Anterior cingulate cortex (tissue), 58 donors: ENCODE data around the gene ALDH3B2.
"Not testable (repeated sequence)": the region's sequence is repeated elsewhere in the genome, so short reads cannot be mapped to it uniquely, and the experiment has no call there.

Experiments used
- DNase-seq, 58 donors: peaks; one replicate each; lab custom pipeline; 2025; lab: John Stamatoyannopoulos, UW

The ALDH3B2 gene

DNA sequence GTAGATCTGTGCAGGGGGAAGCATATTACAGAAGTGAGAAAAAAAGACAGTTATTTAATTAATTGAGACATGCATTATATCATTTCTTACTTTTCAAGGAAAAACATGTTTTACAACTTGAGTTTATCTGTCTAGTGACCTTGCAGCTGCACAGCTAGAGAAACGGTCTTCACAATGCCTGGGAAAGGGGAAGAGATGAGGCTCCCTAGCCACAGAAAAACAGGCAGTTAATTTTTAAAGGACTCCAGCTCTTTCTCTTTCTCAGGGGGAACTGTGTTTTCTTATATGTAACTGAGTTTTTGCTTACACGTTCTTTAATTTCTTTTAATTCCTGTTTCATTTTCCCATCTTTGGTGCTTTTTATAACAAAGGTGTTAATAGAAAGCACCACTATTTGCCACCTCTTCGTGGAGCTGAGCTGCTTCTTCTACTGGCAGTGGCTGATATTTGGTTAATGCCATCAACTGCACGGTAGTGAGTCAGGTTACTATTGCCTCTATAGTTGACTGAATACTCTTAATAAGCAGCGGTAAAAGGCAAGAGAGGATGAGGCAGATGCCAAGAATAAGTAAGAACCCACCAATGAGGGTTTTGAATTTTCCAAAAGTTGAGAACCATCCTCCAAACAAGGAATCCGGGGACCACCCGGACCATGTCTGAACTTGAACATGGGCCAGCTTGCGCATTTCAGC is 11.4 kb upstream of the ALDH3B2 start:
- not testable (repeated sequence) for DNase-seq

GRCh38 chr11:67682126-67683034 is 8.0 kb upstream of the ALDH3B2 start:
- not testable (repeated sequence) for DNase-seq

DNA sequence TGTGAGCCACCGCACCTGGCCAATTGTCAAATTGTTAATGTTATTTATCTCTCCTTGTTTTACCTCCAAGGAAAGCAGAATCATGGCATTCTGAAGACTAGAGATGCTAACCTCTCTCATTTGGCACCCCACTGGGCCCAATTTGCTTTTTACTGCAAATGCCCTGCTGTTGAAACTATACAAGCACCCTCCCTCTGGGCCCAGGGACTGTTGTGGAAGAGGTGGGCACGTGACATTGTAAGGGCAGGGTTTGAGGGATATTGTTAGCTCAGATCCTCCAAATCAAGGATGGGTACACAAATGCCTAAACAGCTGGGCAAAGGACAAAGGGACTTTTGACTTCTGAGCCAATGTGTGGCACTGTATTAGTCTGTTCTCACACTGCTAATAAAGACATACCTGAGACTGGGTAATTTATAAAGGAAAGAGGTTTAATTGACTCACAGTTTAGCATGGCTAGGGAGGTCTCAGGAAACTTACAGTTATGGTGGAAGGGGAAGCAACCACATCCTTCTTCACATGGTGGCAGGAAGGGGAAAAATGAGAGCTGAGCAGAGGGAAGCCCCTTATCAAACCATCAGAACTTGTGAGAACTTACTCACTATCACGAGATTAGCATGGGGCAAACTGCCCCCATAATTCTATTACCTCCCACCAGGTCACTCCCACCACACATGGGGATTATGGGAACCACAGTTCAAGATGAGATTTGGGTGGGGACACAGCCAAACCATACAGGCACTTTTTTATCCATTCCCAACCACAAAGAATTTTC is 6.5 kb upstream of the ALDH3B2 start:
- DNase-seq: no peak

- no peak for DNase-seq
Measured at GRCh38 chr11:67675058-67675747, 780 bp upstream of the ALDH3B2 start.

DNA sequence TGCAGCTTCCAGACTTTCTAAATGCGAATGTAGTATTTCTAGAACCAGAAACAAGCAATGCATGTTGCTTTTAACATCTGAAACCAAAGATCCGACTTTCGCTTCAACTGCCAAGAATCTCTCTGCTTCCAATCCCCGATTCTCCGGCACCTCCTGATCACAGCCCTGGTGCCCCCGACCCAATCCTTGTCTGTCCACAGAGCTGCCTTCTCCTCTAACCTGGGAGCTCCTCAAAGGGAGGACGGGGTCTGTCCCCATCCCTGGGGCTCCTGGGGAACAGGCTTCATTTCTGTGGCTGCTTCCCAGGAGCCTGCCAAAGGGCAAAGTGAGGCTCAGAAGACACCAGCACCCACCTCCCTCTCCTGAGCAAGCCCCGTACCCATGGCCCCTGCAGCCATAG is 521 bp downstream of the ALDH3B2 start:
- DNase-seq: no peak

- no peak for DNase-seq
Measured at GRCh38 chr11:67673358-67673757, 1.1 kb downstream of the ALDH3B2 start.

- DNase-seq: no peak
Measured at GRCh38 chr11:67671211-67671520, 3.3 kb downstream of the ALDH3B2 start.

- no peak for DNase-seq
Measured at GRCh38 chr11:67670316-67671210, 3.9 kb downstream of the ALDH3B2 start.

DNA sequence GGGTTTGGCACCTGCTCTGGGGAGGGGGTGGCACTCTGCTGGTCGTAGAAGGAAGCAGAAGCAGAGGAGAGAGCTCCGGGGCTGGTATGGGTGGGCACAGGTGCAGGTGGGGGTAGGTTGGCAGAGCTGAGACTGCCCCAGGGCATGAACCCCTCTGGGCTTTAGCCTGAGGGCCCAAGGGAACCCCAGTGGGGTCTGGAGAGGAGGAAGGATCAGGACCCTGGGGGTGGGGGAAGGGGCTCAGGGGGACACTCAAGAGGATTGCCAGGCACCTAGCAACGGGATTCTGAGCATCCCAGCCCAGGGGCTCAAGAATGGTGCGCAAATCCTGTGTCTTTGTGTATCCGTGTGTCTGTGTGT is 6.3 kb downstream of the ALDH3B2 start:
- DNase-seq: no peak

GRCh38 chr11:67667490-67668191 is 6.8 kb downstream of the ALDH3B2 start:
- DNase-seq: no peak

DNA sequence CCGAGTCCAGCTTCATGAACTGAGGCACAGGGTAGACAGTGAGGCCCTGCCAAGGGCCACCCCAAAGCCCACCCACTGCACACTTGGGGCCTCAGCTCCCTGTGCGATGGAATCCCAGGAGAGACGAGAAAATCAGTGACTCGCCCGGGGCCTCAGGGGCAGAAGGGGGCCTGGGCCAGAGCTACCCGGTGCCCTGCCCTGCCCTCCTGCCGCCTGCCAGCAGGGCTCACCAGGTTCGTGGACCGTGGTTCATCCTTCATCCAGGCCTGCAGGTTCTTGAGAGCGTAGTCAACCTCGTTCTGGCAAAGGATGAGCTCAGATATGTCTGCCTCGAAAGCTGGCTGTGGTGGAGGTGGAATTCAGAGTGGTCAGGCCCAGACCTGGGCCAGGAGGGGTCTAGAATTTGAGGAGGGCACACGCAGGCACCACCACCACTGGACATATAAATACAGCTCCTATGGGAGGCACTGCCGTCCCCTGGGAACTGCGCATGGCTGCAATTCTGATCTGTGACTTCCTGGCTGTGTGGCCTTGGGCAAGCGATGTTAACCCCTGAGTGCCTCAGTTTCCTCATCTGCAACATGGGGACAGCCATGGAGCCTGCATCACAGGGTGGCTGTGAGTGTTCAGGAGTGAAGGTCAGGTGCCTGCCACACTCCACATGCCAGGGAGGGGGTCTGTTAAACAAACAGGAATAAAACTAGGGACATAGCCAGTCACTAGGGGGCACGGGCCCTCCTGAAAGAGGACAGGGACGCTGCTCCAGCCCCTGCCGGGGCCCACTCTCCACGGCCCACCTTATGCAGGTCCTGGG is 7.5 kb downstream of the ALDH3B2 start:
- no peak for DNase-seq

DNA sequence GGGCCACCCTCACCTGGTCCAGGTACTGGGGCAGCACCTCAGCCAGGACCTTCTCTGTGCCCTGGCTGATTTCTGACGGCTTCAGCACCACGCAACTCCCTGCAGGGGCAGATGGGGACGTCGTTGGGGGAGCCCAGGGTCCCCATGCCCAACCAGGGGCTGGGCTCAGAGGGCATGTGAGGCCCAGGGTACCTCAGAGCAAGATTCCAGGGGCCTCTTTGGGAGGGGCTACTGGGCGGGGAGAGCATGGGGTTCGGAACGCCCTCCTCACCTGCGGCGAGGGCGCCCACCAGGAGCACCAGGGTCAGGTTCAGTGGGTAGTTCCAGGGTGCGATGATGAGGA is 8.1 kb downstream of the ALDH3B2 start:
- DNase-seq: no peak

- no peak for DNase-seq
Measured at GRCh38 chr11:67665541-67666302, 8.7 kb downstream of the ALDH3B2 start.

DNA sequence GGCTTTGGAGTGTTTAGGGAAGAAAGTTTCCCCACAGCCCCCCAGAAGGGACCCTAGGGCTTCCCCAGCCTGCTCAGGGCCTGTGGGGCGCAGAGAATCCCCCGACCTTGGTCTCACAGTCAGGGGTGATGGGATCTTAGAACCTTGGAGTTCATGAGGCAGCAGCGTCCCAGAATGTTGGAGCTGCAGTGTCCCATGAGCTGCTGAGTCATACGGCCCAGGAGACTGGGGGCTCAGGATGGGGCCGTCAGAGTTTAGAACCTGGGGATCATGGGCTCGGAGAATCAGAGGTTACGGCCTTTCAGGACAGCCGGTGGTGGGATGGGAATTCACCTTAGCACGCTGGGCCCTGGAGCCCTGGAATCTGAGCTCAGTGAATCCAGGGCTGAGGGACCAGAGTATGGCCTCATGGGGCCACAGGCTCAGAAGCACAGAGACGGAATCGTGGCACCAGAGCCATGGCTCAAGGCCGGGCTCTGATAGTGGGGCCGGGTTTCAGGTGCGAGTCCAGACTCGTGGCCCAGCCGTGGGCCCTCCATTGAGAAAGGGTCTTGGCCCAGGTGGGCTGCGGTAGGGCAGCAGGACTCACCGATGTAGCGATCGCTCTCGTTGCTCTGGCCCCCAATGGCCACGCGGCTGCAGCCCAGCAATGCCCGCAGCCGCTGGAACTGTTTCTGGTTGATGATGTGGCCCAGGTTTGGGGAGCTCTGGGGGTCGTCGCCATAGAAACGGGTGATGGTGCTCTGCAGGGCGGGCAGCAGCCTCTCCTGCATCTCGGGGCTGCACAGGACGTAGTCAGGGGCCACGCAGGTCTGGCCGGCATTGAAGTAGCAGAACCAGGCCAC is 9.5 kb downstream of the ALDH3B2 start:
- no peak for DNase-seq

- no peak for DNase-seq
Measured at GRCh38 chr11:67664213-67664585, 10.2 kb downstream of the ALDH3B2 start.

- no peak for DNase-seq
Measured at GRCh38 chr11:67663532-67664212, 10.8 kb downstream of the ALDH3B2 start.
